ENCODE results near the gene ZCCHC13. TPM values are rescaled to one million over a fixed set of nuclear protein-coding genes. Genes with fewer than 3 reads are reported as not detected.
"Not testable (repeated sequence)": the region's sequence is repeated elsewhere in the genome, so short reads cannot be mapped to it uniquely, and the experiment has no call there.

The ZCCHC13 gene
- total and polyA plus RNA-seq, 4 donors, result not detected

DNA sequence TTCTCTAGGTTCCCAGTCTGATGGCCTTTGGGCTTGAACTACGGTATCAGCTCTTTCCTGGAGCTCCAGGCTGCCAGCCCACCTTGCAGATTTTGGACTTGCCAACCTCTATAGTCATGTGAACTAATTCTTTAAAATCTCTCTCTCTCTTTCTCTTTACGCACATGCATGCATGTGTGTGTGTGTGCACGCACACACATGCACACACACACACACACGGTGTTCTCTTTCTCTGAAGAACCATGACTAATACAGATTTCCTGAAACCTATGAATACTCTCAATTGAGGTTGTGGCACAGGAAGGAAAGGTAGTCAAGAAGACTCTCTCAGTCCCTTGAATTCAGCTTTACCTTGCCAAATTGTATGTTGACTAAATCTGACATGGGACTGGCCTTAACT lies 6.2 kb upstream of the ZCCHC13 start:
- ATAC-seq (ENCODE audit: insufficient read depth, low FRiP score), result no peak
- H3K9ac ChIP-seq (ENCODE audit: insufficient read depth in 1 of 2, low read length in 2 of 2), result no peak overlapping the region
- TF ChIP-seq, protein P1, sequence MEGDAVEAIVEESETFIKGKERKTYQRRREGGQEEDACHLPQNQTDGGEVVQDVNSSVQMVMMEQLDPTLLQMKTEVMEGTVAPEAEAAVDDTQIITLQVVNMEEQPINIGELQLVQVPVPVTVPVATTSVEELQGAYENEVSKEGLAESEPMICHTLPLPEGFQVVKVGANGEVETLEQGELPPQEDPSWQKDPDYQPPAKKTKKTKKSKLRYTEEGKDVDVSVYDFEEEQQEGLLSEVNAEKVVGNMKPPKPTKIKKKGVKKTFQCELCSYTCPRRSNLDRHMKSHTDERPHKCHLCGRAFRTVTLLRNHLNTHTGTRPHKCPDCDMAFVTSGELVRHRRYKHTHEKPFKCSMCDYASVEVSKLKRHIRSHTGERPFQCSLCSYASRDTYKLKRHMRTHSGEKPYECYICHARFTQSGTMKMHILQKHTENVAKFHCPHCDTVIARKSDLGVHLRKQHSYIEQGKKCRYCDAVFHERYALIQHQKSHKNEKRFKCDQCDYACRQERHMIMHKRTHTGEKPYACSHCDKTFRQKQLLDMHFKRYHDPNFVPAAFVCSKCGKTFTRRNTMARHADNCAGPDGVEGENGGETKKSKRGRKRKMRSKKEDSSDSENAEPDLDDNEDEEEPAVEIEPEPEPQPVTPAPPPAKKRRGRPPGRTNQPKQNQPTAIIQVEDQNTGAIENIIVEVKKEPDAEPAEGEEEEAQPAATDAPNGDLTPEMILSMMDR (IDR thresholded peaks at IDR 0.05; ENCODE audit: control extremely low read depth, extremely low read depth), result no peak
- H3K36me3 ChIP-seq (ENCODE audit: control insufficient read depth in 4 of 4, insufficient read depth in 4 of 4, low read length in 4 of 4), result no peaks in the 10 kb centered on the region
- H3K4me1 ChIP-seq (ENCODE audit: control insufficient read depth in 5 of 5, insufficient read depth in 5 of 5, low read length in 5 of 5), result no peaks in the 10 kb centered on the region
- H3K27ac ChIP-seq (ENCODE audit: low read depth in 1 of 2, low read length in 1 of 2), result no peak overlapping the region
- WGBS, 2 donors, result 89 to 95% methylated on average over 4 of the region's 4 CpGs
- no peak for DNase-seq
- H3K4me3 ChIP-seq, result no peak overlapping the region
- peaks cover 0 to 2% (median 0%) of the 10 kb centered on the region in 4 donors for H3K9me3 ChIP-seq (ENCODE audit: control insufficient read depth in 4 of 4, insufficient read depth in 3 of 4, low read length in 3 of 4)
- peaks cover 0 to 4% (median 1%) of the 10 kb centered on the region in 3 donors for H3K27me3 ChIP-seq (ENCODE audit: control insufficient read depth in 3 of 3, insufficient read depth in 3 of 3, low read length in 2 of 3)

DNA sequence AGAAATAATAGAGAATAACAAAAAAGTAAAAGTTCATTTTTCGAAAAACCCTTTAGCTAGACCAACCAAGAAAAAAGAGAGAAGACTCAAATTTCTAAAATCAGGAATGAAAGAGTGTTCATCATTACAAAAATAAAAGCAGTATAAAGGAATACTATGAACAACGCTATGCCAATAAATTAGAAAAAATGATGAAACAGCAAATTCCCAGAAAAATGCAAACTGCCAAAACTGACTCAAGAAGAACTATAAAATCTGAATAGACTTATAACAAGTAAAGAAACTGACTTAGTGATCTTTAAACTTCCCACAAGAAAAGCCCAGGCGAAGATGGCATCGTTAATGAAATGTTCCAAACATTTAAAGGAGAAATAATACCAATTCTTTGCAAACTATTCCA lies 3.1 kb upstream of the ZCCHC13 start:
- Histone ChIP-seq H3K4me3 (no peak overlapping the region), H3K4me1 (ENCODE audit: control insufficient read depth in 5 of 5, insufficient read depth in 5 of 5, low read length in 5 of 5) (no peaks in the 10 kb centered on the region), H3K9ac (ENCODE audit: insufficient read depth in 1 of 2, low read length in 2 of 2) (no peak overlapping the region), H3K36me3 (ENCODE audit: control insufficient read depth in 4 of 4, insufficient read depth in 4 of 4, low read length in 4 of 4) (no peaks in the 10 kb centered on the region), H3K27me3 (ENCODE audit: control insufficient read depth in 3 of 3, insufficient read depth in 3 of 3, low read length in 2 of 3) (peaks cover 0 to 4% (median 0%) of the 10 kb centered on the region in 3 donors), H3K9me3 (ENCODE audit: control insufficient read depth in 4 of 4, insufficient read depth in 3 of 4, low read length in 3 of 4) (no peaks in the 10 kb centered on the region), H3K27ac (ENCODE audit: low read depth in 1 of 2, low read length in 1 of 2) (no peak overlapping the region)
- TF ChIP-seq, protein P1 (IDR thresholded peaks at IDR 0.05; ENCODE audit: control extremely low read depth, extremely low read depth), result no peak
- no peak for DNase-seq
- no peak for ATAC-seq (ENCODE audit: insufficient read depth, low FRiP score)
- 69 to 95% methylated on average over 4 of the region's 4 CpGs for WGBS, 2 donors

DNA sequence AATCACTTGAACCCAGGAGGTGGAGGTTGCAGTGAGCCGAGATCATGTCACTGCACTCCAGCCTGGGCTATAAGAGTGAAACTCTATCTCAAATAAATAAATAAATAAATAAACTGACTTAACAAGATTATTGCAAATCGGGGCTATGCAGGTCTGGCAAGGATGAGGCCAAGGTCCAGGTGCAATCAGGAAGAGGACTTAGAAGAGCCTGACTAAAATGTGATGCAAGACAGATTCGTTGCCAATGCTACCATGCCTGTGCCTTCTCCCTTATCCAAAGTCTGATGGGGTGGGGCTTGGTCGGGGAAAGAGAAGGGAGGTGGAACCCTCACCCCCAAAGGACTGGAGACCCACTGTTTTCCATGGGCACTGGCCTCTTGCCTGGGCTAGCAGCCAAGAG lies 14.7 kb downstream of the ZCCHC13 start:
- WGBS, 2 donors, result 78 to 91% methylated on average over 4 of the region's 4 CpGs
- ATAC-seq (ENCODE audit: insufficient read depth, low FRiP score), result no peak
- no peaks in the 10 kb centered on the region for H3K4me1 ChIP-seq (ENCODE audit: control insufficient read depth in 5 of 5, insufficient read depth in 5 of 5, low read length in 5 of 5)

DNA sequence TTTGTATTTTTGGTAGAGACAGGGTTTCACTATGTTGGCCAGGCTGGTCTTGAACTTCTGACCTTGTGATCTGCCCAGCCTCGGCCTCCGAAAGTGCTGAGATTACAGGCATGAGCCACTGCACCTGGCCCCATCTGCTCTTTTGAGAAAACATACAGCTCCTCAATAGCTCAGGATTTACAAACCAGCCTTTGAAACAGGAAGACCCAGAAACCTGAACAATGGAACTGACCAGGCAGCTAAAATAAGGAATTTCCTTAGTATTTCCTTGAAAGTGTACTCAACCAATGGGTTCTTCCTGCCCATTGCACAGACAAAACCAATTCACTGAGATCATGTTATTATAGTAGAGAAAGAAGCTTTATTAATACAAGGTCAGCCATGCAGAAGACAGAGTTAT lies 15.3 kb downstream of the ZCCHC13 start:
- H3K4me1 ChIP-seq (ENCODE audit: control insufficient read depth in 5 of 5, insufficient read depth in 5 of 5, low read length in 5 of 5); H3K36me3 ChIP-seq (ENCODE audit: control insufficient read depth in 4 of 4, insufficient read depth in 4 of 4, low read length in 4 of 4); H3K4me3 ChIP-seq; ATAC-seq (ENCODE audit: insufficient read depth, low FRiP score); H3K9me3 ChIP-seq (ENCODE audit: control insufficient read depth in 4 of 4, insufficient read depth in 3 of 4, low read length in 3 of 4); H3K27me3 ChIP-seq (ENCODE audit: control insufficient read depth in 3 of 3, insufficient read depth in 3 of 3, low read length in 2 of 3); H3K9ac ChIP-seq (ENCODE audit: insufficient read depth in 1 of 2, low read length in 2 of 2); H3K27ac ChIP-seq (ENCODE audit: low read depth in 1 of 2, low read length in 1 of 2): not testable (repeated sequence)
- peak in 1 of 3 donors; percentile 1 for DNase-seq
- 80 to 83% methylated on average over 2 of the region's 2 CpGs for WGBS, 2 donors

More for the DNA sequence above, 14.7 kb downstream of the ZCCHC13 start:
- no peak overlapping the region for H3K4me3 ChIP-seq
- no peak for DNase-seq
- TF ChIP-seq, protein P1 (IDR thresholded peaks at IDR 0.05; ENCODE audit: control extremely low read depth, extremely low read depth), result no peak
- no peaks in the 10 kb centered on the region for H3K36me3 ChIP-seq (ENCODE audit: control insufficient read depth in 4 of 4, insufficient read depth in 4 of 4, low read length in 4 of 4)
- no peak overlapping the region for H3K9ac ChIP-seq (ENCODE audit: insufficient read depth in 1 of 2, low read length in 2 of 2)
- H3K9me3 ChIP-seq (ENCODE audit: control insufficient read depth in 4 of 4, insufficient read depth in 3 of 4, low read length in 3 of 4), result no peaks in the 10 kb centered on the region
- no peak overlapping the region for H3K27ac ChIP-seq (ENCODE audit: low read depth in 1 of 2, low read length in 1 of 2)
- H3K27me3 ChIP-seq (ENCODE audit: control insufficient read depth in 3 of 3, insufficient read depth in 3 of 3, low read length in 2 of 3), result no peaks in the 10 kb centered on the region

Measured in lung (tissue), 12 donors.